Uterus (tissue), 2 donors: ENCODE results near the gene TMED8.

Source experiments
- POLR2A ChIP-seq, 2 donors: fragments of 450-650 bp; IDR thresholded peaks; one replicate each; pipeline ENCODE4 v1.6.1; 2016; ENCODE audit warnings: antibody characterized with exemption in 2 of 2, mild to moderate bottlenecking in 1 of 2, moderate library complexity in 1 of 2
- TF ChIP-seq, protein P1 (sequence below), 4 experiments: fragments of 200-600 bp in 2 of 4; fragments of 450-650 bp in 2 of 4; sonication (generic) in 2 of 4; IDR thresholded peaks; one replicate each; pipeline ENCODE4 v1.5.1; 2016 to 2019; ENCODE audit warnings: antibody characterized with exemption in 4 of 4, mild to moderate bottlenecking in 2 of 4, moderate library complexity in 1 of 4

- TF ChIP-seq POLR2A (IDR thresholded peaks at IDR 0.05) = no peak
- TF ChIP-seq, protein P1, sequence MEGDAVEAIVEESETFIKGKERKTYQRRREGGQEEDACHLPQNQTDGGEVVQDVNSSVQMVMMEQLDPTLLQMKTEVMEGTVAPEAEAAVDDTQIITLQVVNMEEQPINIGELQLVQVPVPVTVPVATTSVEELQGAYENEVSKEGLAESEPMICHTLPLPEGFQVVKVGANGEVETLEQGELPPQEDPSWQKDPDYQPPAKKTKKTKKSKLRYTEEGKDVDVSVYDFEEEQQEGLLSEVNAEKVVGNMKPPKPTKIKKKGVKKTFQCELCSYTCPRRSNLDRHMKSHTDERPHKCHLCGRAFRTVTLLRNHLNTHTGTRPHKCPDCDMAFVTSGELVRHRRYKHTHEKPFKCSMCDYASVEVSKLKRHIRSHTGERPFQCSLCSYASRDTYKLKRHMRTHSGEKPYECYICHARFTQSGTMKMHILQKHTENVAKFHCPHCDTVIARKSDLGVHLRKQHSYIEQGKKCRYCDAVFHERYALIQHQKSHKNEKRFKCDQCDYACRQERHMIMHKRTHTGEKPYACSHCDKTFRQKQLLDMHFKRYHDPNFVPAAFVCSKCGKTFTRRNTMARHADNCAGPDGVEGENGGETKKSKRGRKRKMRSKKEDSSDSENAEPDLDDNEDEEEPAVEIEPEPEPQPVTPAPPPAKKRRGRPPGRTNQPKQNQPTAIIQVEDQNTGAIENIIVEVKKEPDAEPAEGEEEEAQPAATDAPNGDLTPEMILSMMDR (IDR thresholded peaks at IDR 0.05) = no peak
Observed at GRCh38 chr14:77296906-77297305, 80.0 kb downstream of the TMED8 start.
